ENCODE results near the gene NLGN1.

The NLGN1 gene

DNA sequence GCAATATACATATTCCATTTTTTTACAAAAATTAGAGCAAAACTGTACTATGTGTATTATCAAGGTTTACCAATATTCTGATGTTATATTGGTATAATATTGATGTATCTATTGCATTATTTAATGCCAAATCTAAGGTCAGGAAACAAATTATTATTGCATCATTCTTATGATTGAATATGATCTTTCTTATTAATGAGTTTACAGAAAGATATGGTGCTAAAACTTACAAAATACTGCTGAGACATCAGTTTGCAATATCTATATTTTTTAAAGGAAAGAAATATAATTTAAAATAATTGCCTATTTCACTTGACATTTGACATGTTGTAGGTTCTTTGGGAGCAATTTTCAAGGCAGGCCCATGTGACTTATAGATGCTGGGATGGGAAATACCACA, 357.6 kb downstream of the NLGN1 start:
- TF ChIP-seq, protein P1, sequence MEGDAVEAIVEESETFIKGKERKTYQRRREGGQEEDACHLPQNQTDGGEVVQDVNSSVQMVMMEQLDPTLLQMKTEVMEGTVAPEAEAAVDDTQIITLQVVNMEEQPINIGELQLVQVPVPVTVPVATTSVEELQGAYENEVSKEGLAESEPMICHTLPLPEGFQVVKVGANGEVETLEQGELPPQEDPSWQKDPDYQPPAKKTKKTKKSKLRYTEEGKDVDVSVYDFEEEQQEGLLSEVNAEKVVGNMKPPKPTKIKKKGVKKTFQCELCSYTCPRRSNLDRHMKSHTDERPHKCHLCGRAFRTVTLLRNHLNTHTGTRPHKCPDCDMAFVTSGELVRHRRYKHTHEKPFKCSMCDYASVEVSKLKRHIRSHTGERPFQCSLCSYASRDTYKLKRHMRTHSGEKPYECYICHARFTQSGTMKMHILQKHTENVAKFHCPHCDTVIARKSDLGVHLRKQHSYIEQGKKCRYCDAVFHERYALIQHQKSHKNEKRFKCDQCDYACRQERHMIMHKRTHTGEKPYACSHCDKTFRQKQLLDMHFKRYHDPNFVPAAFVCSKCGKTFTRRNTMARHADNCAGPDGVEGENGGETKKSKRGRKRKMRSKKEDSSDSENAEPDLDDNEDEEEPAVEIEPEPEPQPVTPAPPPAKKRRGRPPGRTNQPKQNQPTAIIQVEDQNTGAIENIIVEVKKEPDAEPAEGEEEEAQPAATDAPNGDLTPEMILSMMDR (conservative IDR thresholded peaks at IDR 0.05; ENCODE audit: control insufficient read depth, insufficient read depth, low read depth, low read length) = no peak
- H3K4me3 ChIP-seq (ENCODE audit: control insufficient read depth, low read depth, low read length) = no peak overlapping the region
- no peak for DNase-seq (ENCODE audit: low read depth)

DNA sequence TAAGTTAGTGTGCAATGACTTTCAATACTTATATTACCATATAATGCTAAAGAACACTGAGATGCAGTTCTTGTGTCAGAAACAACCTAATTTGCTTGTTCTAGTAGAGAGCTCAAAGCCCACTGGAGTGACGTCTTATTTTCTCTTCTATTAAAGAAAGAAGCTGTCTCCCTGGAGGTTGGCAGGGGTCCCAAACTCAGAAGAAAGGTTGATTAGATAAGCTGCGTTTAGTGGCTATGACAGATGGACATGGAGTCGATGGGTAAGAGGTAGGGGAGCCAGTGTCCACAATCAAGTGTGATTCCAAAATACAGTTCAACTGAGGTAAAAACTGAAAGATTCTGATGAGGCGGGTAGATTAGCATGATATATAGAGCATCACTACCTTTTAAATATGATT, 363.6 kb downstream of the NLGN1 start:
- TF ChIP-seq, protein P1 (conservative IDR thresholded peaks at IDR 0.05; ENCODE audit: control insufficient read depth, insufficient read depth, low read depth, low read length) = no peak
- no peak for DNase-seq (ENCODE audit: low read depth)
- H3K4me3 ChIP-seq (ENCODE audit: control insufficient read depth, low read depth, low read length) = no peak overlapping the region

DNA sequence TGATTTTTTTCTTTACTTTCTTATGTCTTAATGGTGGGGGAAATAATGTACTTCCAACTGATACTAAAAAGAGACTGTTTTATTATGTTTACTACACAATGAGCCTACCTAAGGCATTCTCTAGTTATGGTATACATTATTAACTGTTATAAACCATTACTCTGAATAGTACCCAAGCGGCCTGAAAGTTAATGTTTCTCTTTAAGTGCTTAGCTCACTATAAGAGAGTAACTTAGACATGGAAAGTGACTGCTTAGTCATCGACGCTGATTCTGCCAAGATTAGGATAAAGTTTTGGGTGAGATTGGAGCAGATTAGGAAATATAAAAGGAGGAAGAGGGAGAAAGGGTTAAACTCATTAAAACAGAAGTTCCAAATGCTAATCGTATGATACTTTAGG, 365.0 kb downstream of the NLGN1 start:
- no peak overlapping the region for H3K4me3 ChIP-seq (ENCODE audit: control insufficient read depth, low read depth, low read length)
- TF ChIP-seq, protein P1 (conservative IDR thresholded peaks at IDR 0.05; ENCODE audit: control insufficient read depth, insufficient read depth, low read depth, low read length) = no peak
- no peak for DNase-seq (ENCODE audit: low read depth)

- DNase-seq (ENCODE audit: low read depth) = peak; percentile 51
- TF ChIP-seq, protein P1 (conservative IDR thresholded peaks at IDR 0.05; ENCODE audit: control insufficient read depth, insufficient read depth, low read depth, low read length) = no peak
Observed at GRCh38 chr3:173770011-173770410, 372.5 kb downstream of the NLGN1 start.

DNA sequence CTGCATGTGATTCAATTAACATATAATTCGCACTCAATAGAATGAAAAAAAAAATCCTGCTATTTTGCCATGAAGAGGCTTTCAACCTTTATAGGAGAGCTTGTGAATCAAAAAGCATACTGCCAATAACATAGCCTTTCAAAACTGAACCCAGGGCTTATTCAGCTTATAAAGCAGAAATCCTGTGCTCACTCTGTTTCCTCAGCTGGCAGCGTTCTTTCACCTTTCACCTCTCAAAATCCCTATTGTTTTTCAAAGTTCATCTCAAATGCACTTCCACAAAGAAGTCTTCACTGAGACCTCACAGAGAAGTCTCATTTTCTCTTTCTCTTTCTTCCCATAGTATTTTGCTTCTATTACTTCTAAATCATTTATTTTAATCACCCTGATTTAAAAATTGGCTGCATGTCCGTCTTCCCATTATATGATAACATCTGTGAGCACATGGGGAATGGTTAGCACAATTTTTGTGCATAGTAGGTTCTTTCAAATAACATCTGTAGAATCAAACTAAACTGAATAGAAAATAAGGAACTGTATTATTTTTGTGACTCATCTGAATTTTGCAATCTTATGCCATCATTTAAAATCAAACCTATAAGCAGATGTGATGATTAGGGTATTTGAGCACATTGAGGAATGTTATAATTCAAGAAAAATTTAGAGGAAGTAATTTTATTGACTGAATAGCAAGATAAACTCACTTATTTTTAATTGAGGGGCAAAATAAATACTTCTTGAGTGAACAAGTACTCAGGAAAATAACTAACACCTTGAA, 373.4 kb downstream of the NLGN1 start:
- DNase-seq (ENCODE audit: low read depth) = peak; percentile 50
- H3K4me3 ChIP-seq (ENCODE audit: control insufficient read depth, low read depth, low read length) = no peak overlapping the region
- TF ChIP-seq, protein P1 (conservative IDR thresholded peaks at IDR 0.05; ENCODE audit: control insufficient read depth, insufficient read depth, low read depth, low read length) = no peak

More at GRCh38 chr3:173770011-173770410, 372.5 kb downstream of the NLGN1 start:
- no peak overlapping the region for H3K4me3 ChIP-seq (ENCODE audit: control insufficient read depth, low read depth, low read length)

GRCh38 chr3:173773800-173774199, 376.3 kb downstream of the NLGN1 start:
- no peak for DNase-seq (ENCODE audit: low read depth)
- H3K4me3 ChIP-seq (ENCODE audit: control insufficient read depth, low read depth, low read length) = no peak overlapping the region
- TF ChIP-seq, protein P1 (conservative IDR thresholded peaks at IDR 0.05; ENCODE audit: control insufficient read depth, insufficient read depth, low read depth, low read length) = no peak
